Occipital lobe (tissue), 2 donors: ENCODE measurements around the gene KLF13. TPM values are rescaled to one million over a fixed set of nuclear protein-coding genes. Genes with fewer than 3 reads are reported as not detected.
A peak's percentile ranks its signal among the peaks of the same experiment; 100 is the strongest.

ENCODE experiments used
- DNase-seq: peaks from one replicate; lab custom pipeline; 2025; lab: John Stamatoyannopoulos, UW
- total RNA-seq: library from RNA; depleted of rRNA; stranded (reverse); fragments of >200 nt; gene quantifications from one replicate; pipeline ENCODE4 v1.2.3, GENCODE V29; 2014

The KLF13 gene
- total RNA-seq, 1 donor from 2014 or later: 47.9 TPM

DNA sequence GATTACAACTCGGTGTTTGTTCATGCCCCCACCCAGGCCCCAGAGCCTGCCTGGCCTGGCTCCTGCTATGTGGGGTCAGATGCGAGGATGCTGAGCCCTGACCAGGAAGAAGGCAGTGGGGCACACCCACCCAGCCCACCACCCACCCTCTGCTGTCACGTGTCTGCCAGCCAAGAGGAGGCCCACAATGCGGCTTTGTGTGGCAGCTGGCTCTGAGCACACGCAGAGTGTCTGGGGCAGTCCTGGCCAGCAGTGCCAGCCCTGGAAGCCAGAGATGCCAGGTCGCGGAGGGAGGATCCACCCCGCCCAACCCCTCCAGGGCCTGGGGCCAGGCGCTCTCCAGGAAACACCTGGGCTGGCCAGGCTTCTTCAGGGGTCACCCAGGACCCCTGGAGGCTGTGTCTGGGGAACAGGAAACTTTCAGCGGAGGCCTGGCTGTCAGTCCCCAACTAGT is 26.4 kb upstream of the KLF13 start:
- DNase-seq: peak; percentile 83

DNA sequence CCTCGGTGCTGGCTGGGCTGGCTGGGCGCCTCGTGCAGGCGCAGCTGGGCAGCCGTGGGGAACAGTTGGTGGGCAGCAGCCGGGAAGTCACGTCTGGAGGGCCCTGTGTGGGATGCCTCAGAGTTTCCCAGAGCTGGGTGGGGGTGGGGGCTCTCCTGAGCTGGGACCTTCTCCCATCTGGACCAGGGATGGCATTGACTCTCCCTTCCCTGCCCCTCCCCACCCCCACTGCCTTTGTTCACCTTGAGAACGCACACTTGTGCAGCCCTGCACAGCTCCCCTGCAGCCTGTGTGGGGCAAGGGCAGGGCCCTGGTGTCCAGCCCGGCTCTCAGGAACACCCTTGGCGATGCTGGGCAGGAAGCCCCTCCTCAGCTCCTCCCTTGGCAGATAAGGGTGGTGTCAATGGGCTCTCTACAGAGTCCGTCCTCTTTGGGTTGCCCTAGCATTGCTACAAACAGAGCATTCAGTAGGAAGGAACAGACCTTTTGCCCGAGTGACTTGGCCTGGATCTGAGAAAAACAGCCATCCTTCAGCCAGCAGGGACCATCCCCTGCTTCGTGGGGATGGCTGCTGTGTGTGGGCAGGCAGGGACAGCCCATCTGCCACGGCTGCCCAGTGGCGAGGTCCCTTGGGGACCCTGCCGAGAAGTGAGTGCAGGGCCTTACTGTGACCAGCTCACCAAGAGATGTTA is 25.5 kb upstream of the KLF13 start:
- no peak for DNase-seq

DNA sequence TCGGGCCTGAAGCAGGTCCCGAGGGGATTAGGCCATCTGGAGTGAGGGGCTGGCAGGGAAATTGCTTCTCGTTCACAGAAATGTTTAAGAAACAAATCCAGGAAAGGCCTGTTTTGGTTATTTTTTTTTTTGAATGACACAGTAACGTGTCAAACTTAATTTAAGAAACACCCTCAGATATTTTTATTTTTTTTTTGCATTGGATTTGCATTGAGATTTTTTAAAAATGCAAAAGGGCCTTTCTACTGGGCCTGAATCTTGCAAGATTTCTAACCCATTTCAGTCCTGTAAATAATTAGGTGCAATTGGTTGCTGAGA is 25.0 kb upstream of the KLF13 start:
- no peak for DNase-seq

DNA sequence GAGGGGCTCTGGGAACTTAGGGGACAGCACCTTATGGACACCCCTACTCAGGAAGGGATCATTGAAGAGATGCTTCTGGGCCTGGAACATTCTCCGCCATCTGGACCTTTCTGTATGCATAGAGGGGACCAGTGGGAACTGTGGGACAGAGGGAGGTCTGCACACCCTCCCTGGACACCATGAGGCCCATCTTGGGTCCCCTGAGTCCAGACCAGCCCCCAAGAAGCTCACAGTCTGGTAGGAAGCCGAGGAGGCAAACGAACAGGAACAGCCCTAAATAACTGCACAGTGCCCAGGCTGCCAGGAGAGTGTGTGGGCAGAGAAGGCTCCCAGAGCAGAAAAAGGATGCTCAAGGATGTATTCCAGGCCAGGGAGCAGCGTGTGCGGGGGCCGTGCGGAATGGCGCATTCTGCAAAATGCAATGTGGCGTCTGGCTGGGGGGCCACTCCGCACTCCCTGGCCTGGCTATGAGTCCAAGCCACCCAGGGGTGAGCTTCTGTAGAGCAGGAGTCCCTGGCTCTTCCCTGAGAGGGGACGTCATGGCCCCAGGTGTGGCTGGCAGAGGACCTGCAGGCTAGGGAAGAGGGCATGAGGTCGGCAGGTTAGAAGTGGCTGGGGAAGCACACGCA is 24.5 kb upstream of the KLF13 start:
- DNase-seq: peak; percentile 56

DNA sequence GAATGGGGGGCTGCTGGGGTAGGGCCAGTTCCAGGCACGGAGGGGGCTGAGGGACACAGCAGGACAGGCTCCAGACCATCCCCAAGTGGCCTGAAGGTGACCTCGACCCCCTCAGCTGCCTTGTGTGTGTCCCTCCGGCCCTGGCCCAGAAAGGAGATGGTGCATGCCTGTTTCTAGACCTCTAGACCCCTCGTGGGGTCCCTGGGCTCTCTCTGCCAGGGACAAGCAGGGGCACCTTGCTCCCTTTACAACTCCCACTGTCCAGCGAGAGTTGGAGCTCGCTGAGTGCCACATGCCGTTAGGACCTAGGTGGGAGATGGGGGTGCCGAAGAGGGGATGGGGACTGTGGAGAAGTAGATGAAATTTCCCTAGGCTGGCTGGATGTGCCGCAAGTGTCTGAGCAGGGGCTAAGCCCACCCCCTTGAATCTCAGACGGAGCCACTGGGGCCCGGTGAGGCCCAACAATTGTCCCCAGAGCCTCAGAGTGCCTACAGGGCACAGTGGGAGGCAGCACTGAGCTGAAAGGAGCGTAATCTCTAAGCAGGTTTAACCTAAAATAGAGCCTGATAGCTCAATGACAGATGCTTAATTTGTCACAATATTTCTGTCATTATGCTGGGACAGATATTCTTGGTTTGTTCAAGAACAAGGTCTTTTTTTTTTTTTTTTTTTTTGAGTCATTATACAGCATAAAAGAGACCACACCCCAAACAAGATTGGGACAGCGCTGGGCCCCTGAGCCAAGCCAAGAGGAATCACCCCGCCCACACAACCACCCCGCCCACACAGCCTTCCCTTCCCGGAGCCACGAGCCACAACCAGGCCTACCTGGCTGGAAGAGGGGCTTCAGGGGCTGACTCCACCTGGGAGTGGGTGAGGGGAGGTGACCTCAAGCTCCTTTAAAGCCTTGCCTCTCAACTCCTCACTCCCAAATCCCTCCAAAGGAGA is 23.6 kb upstream of the KLF13 start:
- DNase-seq: no peak

DNA sequence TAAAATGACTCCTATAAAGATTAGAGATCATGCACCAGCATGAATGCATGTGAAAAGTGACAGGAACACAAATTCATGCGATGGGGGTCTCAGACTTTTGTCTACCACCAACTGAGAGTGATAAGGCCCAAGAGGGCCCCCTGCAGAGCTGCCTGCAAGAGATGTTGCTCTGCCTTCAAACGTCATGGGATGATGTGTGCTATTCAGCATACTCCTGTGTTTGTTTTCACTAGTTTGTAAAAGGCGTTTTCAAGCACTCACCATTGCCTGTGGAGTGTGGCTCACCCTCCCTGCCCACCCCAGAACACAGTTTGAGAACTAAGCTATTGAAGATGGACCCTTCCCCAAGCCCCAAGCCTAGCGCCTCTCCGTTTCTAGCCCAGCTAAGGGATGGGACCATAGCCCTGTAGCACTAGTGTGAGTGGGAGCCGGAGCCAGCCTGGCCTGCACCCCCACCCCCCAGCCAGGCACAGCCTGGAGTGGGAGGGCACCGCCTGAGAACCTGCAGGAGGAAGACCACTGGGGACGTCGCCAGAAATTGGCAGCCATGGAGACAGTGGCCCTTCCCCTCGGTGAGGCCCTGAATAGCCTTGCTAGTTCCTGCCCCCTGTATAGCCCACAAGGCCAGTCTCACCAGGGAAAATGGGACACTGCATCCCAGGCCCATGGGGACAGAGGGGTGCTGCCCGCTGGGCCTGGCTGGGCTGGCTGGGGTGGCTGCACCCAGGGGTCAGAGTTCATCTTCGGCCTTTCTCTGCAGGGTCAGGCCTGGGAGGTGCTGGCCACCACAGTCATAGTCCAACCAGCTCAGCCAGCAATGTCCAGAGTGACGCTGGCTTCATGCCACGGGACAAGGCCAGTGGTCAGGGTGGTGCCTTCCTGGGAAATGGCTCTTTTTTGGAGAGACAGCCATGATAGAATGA is 22.6 kb upstream of the KLF13 start:
- DNase-seq: no peak

DNA sequence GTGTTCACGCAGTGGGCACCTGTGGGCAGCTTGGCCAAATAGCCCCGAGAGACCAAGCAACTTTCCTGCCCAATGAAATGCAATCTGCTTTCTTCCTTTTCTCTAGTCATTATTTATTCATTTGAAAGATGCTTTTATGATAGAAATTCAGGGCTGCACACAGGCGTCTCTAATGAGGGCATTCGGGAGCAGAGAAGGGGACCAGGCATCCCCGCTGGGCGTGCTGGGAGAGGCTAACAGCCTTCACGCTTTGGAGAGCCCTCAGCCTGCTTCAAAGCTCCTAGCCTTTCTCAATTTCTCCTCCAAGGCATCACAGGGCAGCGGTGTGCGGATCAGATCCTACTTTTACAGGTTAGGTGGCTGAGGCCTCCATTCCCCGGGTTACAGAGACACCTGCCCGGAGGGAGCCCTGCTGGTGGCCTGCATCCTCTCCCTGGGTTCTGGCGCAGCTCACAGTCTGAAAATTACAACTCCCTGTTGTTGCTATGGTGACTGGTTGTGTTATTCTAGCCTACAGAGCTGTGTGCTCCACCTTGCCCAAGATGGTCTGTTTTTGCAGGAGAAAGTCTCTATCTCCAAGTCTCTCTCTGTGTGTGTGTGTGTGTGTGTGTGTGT is 21.8 kb upstream of the KLF13 start:
- DNase-seq: no peak

DNA sequence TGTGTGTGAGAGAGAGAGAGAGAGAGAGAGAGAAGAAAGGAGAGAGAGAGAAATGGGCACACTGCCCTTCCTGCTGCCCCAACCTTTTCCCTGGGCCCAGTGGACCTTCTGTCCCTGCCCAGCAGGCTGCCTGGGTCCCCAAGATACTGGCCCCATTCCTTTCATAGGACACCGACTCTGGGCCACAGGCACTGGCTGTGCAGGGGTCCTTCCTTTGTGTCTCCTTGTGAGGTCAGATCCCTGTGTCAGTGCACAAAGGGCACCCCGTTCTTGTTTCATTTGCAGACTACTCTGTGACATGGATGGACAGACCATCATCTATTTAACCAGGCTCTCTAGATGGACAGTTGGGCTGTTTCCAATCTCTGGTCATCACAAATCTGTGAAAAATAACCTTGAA is 21.3 kb upstream of the KLF13 start:
- DNase-seq: no peak

DNA sequence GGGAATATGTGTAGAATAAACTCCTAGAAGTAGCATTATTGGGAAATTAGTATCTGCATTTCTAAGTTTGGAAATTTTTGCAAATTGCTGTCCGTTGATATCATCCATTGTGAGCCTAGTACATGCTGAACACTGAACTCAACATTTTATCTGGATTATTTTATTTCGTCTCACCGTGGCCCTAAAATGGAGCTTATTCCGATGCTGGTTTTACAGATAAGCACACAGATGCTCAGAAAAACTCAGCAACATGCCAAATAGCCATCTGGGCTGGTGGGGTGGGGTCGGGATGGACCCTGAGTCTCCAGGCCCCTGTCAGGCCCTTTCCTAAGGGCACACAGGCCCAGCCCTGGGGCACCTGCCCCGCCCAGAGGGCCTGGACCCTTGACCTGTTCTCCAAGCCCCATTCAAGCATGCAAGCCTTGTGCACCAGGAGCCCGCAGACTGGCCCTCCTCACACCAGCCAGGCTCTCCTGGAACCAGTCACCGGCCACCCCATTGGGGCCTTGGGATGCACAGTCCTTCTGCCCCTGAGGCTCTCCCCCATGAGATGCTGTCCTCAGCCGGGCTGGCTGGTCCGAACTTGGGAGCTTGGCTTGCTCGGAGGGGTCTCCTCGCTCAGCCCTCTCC is 20.7 kb upstream of the KLF13 start:
- DNase-seq: no peak

DNA sequence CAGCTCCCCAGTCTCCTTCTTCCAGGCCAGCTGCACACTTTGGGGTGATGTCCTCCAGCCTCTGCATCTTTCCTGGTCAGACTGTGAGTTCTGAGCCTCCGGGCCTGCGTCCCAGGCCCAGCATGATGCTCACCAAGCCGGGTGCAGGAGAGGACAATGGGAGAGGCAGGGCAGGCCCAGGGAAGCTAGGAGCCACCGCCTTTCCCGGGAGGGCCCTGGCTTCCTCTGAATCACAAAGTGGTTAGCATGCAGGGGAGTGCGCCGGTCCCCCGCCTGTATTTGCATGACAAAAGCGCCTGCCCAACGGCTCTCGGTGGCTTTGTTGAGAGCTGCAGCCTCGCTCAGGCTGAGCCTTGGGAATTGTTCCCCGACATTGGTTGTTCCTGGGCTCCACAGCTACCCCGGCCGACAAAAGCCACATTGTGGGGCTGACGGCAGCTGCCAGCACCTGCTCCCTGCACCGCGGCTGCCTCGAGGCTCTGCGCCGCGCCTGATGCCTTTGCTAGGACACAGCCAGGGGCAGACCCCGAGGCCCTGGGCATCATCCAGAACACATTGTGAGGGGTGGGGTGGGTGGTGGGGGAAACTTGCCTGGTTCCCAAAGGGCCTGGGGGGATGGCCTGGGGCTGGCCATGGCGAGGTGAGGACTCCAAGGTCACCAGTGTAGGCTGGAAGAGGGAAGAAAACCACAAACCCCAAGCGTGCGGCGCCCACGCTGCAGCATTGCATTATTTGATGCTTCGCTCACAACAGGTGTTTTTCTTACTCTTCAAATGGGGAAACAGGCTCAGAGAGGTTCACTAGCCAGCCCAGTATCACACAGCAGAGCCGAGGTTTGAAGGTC is 20.0 kb upstream of the KLF13 start:
- peak; percentile 93 for DNase-seq

DNA sequence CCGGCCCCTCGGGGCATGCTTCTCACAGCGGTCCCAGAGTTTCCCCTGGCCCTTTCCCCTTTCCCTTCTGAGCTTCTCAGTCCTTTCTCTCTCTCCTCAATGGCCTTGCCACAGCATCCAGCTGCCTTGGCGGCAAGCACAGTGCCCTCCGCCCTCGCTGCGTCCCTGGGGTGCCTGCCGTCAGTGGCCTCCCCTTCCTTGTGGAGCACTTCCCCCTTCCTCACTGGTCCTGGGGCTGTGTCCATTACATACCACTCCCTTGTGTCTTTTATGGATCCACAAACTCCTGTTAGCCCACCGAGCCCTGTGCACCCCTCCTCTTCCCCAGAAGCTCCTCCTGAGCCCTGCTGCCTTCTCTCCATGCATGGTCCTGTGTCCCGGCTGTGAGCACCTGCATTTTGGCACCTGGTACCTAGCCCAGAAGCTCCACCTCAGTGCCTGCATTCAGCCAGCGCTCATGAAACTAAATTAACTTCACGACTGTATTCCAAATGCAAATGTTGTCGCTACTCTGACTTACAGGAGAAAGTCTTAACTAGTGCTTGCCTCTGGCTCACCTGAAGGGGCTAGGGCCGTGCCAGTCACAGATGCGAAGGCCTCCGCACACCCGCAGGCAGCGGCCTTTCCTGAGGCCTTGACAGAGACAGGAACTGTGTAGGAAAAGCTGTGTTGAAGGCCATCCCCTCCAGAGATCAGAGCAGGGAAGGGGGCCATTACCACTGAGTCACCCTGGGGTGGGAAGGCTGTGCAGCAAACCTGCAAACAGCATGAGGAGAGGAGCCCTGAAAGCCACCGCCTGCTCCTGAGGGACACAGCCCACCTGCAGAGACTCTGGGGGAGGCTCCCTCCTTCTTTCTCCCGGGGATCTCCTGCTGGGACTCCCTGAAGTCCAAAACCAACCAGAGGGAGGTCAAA is 19.1 kb upstream of the KLF13 start:
- no peak for DNase-seq

DNA sequence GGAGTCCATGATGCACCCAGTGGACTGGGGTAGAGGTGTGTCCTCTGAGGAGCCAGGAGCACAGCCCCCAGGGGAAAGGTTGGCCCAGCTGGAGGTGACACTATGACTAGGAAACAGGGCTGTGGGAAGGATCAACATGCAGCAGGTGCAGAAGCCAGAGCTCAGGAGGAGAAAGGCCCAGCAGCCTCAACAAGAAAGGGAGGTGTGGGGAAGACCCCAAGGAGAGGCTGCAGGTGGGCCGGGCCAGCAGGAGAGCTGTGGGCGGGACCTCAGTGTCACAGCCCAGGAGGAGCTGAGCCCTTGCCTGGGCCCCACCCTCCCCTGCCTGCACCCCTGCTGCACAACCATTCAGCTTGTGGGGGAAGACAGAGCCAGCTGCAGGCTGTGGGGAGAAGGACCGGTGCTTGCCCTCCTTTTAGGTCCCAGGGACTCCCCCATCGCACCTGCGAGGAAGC is 18.4 kb upstream of the KLF13 start:
- no peak for DNase-seq

DNA sequence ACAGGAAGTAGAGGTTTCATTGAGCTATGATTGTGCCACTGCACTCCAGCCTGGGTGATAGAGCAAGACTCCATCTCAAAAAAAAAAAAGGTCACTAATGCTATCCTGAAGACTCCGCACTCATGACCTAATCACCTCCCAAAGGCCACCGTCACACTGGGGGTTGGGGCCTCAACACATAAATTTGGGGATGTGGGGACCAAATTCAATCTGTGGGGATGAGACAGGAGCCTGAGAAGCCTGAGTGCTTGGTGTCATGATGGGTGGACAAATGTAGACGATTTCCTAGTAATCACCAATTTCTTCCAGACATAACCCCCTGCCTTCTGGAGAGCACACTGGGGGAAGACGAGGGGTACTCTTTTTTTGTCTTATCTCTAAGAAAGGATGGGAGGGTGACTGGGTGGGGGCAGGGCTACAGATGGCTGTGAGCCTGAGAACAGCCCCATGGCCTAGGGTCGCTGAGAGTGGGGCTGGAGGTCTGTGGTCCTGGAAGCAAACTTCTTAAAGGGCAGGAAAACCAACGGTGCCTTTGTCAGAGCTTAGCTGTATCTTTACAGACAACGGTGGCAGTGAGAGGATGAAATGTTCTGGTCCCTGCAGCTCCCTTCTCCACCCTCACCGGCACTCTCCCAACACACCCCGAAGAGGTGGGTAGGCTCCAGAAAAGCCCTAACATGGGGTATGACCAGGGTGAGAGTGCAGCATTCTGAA is 16.6 kb upstream of the KLF13 start:
- no peak for DNase-seq

DNA sequence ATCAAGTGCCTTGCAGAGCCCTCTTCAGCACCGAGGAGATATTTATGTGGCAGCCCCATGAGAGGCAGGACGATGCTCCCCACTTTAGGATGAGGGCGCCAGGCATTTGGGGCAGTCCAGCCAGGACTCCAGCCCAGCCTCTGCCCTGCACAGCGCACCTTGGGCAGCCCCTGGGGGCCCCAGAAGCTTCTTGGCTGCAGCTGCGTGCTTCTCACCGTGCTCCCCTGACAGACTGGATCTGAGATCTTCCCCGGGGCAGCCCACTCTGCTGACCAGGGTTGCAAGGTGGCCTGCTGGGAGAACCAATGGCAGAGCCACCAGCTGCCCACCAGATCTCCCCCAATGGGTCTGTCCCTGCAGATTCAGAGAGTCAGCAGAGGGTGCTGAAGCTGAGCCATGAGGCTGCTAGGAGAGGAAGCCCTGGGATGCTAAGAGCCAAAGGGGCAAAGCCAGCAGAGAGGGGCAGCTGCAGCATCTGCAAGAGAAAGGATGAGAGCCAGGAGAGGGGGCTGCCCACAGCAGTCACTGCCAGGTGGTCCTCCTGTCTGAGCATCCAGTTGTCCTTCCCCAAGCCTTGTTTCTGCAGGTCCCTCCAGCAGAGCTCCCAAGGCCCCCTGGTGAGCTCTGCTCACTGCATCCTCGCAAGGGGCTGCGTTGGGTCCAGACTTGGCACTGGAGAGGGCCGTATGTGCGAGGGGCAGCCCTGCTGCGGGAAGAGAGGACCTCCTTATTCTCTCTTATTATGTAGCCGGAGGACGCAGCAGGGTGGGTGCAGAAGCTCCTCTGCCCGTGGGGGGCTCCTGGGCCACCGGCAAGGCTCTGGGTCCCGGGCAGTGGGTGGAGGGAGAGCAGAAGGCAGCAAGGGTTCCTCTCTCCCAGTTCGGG is 14.7 kb upstream of the KLF13 start:
- no peak for DNase-seq

DNA sequence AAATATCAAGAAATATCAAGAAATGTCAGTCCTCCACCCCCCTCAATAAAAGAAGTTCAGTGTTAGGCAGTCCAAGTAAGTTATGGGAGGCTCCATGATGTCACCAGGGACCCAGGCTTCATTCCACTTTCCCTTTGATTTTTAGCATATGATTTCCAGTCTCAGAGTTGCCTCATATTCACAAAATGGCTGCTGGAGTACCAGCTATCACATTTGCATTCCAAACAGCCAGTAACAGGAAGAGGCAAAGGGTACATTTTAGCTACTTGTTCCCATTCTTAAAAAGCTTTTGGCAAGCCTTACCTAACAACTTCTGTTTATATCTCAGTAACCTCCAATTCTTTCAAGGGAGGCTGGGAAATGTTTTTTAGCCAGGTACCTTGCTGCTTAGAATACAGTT is 13.4 kb upstream of the KLF13 start:
- DNase-seq: no peak

DNA sequence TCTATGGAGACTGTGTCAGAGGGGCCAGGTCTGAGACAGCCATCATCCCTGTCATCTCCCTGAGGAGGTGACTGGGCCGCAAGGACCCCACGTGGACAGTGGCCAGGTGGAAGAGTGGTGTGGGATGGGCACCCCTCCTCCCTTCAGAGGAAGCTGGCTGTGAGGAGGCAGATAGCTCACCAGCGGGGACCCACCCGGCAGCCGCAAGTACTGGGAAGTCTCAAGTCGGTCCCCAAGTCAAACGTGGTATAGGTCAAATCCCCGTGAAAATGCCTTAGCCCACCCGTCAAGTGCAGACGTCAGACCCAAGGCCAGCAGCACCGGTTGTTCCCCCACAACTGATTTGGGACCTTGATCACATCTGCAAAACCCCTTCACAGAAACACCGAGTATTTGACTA is 12.3 kb upstream of the KLF13 start:
- DNase-seq: no peak
